Endothelial cell (in vitro differentiated cells): Measurements from ENCODE around the gene TBC1D19. TPM values are rescaled to one million over a fixed set of nuclear protein-coding genes. Genes with fewer than 3 reads are reported as not detected.

Experiments used
- DNase-seq: peaks from one replicate; pipeline ENCODE4 v3.0.0; 2021; ENCODE audit warnings: low spot score
- H3K27ac Mint-ChIP-seq: one replicate; pipeline ENCODE4 v1.8.0; 2021; ENCODE audit warnings: mixed read lengths, inconsistent platforms; ENCODE audit not compliant: unreplicated experiment
- H3K27me3 Mint-ChIP-seq: one replicate; pipeline ENCODE4 v1.8.0; 2021; ENCODE audit warnings: mild to moderate bottlenecking, moderate library complexity, mixed read lengths, inconsistent platforms; ENCODE audit not compliant: unreplicated experiment
- H3K36me3 Mint-ChIP-seq: one replicate; pipeline ENCODE4 v1.8.0; 2021; ENCODE audit warnings: mild to moderate bottlenecking, low read depth, mixed read lengths, inconsistent platforms; ENCODE audit not compliant: unreplicated experiment
- H3K4me1 Mint-ChIP-seq: one replicate; pipeline ENCODE4 v1.8.0; 2021; ENCODE audit warnings: mild to moderate bottlenecking, mixed read lengths, inconsistent platforms; ENCODE audit not compliant: unreplicated experiment
- H3K4me3 Mint-ChIP-seq: one replicate; pipeline ENCODE4 v1.8.0; 2021; ENCODE audit warnings: mild to moderate bottlenecking, mixed read lengths, inconsistent platforms; ENCODE audit not compliant: unreplicated experiment
- H3K9me3 Mint-ChIP-seq: one replicate; pipeline ENCODE4 v1.8.0; 2021; ENCODE audit warnings: mixed read lengths, inconsistent platforms; ENCODE audit not compliant: unreplicated experiment
- CTCF ChIP-seq: fragments of 200-600 bp; sonication (generic); IDR thresholded peaks from one replicate; pipeline ENCODE4 v1.5.0; 2021; ENCODE audit warnings: antibody characterized with exemption; ENCODE audit not compliant: unreplicated experiment
- total RNA-seq: library from RNA; stranded (reverse); fragmentation: NEBNext Ultra II Directional; extraction: Animal tissue kit (Norgen Biotek cat#: 25700); gene quantifications from one replicate; pipeline ENCODE4 v1.2.1, GENCODE V29; 2021; ENCODE audit not compliant: unreplicated experiment

TBC1D19 gene
- total RNA-seq, 1 donor from 2014 or later = 5.2 TPM

GRCh38 chr4:26729547-26729946, 145.7 kb downstream of the TBC1D19 start:
- no peaks in the 10 kb centered on the region for H3K9me3 Mint-ChIP-seq
- no peak for DNase-seq
- H3K4me3 Mint-ChIP-seq = no peak overlapping the region
- no peak for TF ChIP-seq CTCF
- no peaks in the 10 kb centered on the region for H3K4me1 Mint-ChIP-seq
- no peak overlapping the region for H3K27ac Mint-ChIP-seq
- H3K36me3 Mint-ChIP-seq = no peaks in the 10 kb centered on the region
- H3K27me3 Mint-ChIP-seq = no peaks in the 10 kb centered on the region

- Mint-ChIP-seq H3K27ac (no peak overlapping the region), H3K27me3 (no peaks in the 10 kb centered on the region), H3K4me1 (no peaks in the 10 kb centered on the region), H3K9me3 (no peaks in the 10 kb centered on the region), H3K4me3 (no peak overlapping the region), H3K36me3 (no peaks in the 10 kb centered on the region)
- no peak for DNase-seq
- no peak for TF ChIP-seq CTCF
Measured at GRCh38 chr4:26731351-26732035, 147.6 kb downstream of the TBC1D19 start.

GRCh38 chr4:26732356-26732755, 148.5 kb downstream of the TBC1D19 start:
- H3K36me3 Mint-ChIP-seq = no peaks in the 10 kb centered on the region
- no peak for DNase-seq
- TF ChIP-seq CTCF = no peak
- no peak overlapping the region for H3K4me3 Mint-ChIP-seq
- H3K27me3 Mint-ChIP-seq = no peaks in the 10 kb centered on the region
- H3K27ac Mint-ChIP-seq = no peak overlapping the region
- no peaks in the 10 kb centered on the region for H3K9me3 Mint-ChIP-seq
- H3K4me1 Mint-ChIP-seq = no peaks in the 10 kb centered on the region

- no peak overlapping the region for H3K4me3 Mint-ChIP-seq
- no peaks in the 10 kb centered on the region for H3K36me3 Mint-ChIP-seq
- H3K4me1 Mint-ChIP-seq = no peaks in the 10 kb centered on the region
- no peak overlapping the region for H3K27ac Mint-ChIP-seq
- no peaks in the 10 kb centered on the region for H3K27me3 Mint-ChIP-seq
- no peak for TF ChIP-seq CTCF
- H3K9me3 Mint-ChIP-seq = no peaks in the 10 kb centered on the region
- DNase-seq = no peak
Measured at GRCh38 chr4:26736621-26737020, 152.7 kb downstream of the TBC1D19 start.

- Mint-ChIP-seq H3K9me3 (no peaks in the 10 kb centered on the region), H3K4me1 (peaks cover 4% of the 10 kb centered on the region), H3K27ac (no peak overlapping the region), H3K4me3 (no peak overlapping the region), H3K27me3 (no peaks in the 10 kb centered on the region), H3K36me3 (no peaks in the 10 kb centered on the region)
- DNase-seq = no peak
- TF ChIP-seq CTCF = no peak
Measured at GRCh38 chr4:26737385-26737784, 153.5 kb downstream of the TBC1D19 start.
